HEK293T (cell line): ENCODE data around the gene PALLD.

Source experiments
- CTBP1 ChIP-seq: fragments of 450-650 bp; IDR thresholded peaks from 2 replicates; pipeline ENCODE4 v1.6.1; 2016; ENCODE audit warnings: borderline replicate concordance
- ELF4 ChIP-seq: fragments of 450-650 bp; IDR thresholded peaks from 2 replicates; pipeline ENCODE4 v1.6.1; 2017; ENCODE audit warnings: antibody characterized with exemption
- SUZ12 ChIP-seq: fragments of 450-650 bp; IDR thresholded peaks from 2 replicates; pipeline ENCODE4 v1.6.1; 2016; ENCODE audit warnings: mild to moderate bottlenecking
- ZNF384 ChIP-seq: fragments of 450-650 bp; IDR thresholded peaks from 2 replicates; pipeline ENCODE4 v1.6.1; 2016

- TF ChIP-seq ZNF384 (no peak), SUZ12 (no peak), ELF4 (no peak), CTBP1 (no peak)
Observed at GRCh38 chr4:168516841-168517240, 20.0 kb downstream of the PALLD start.
